Transverse colon (tissue), 4 donors: Measurements from ENCODE around the gene MATN1. TPM values are rescaled to one million over a fixed set of nuclear protein-coding genes. Genes with fewer than 3 reads are reported as not detected.

Experiments
- DNase-seq: peaks from one replicate; pipeline ENCODE4 v3.0.0-alpha.2; 2019
- H3K27ac ChIP-seq, 4 donors: fragments of 200-600 bp; sonication (generic); 2 replicates each; pipeline ENCODE4 v1.5.1; 2016 to 2018; ENCODE audit warnings: inconsistent platforms in 4 of 4
- H3K27me3 ChIP-seq: fragments of 200-600 bp; sonication (generic); 2 replicates; pipeline ENCODE4 v1.5.1; 2017; ENCODE audit warnings: inconsistent platforms
- H3K36me3 ChIP-seq, 4 donors: fragments of 200-600 bp; sonication (generic); 2 replicates each; pipeline ENCODE4 v1.5.1; 2017 to 2019; ENCODE audit warnings: inconsistent platforms in 4 of 4
- H3K4me1 ChIP-seq, 4 donors: fragments of 200-600 bp; sonication (generic); 2 replicates each; pipeline ENCODE4 v1.5.1; 2017 to 2020; ENCODE audit warnings: inconsistent platforms in 4 of 4
- H3K4me3 ChIP-seq, 4 donors: fragments of 200-600 bp; sonication (generic); 1 replicate in 1 of 4; 2 replicates in 3 of 4; pipeline versions ENCODE4 v1.5.1 to v1.6.1; 2017 to 2019; ENCODE audit warnings: inconsistent platforms in 4 of 4
- H3K9me3 ChIP-seq, 2 donors: fragments of 200-600 bp; sonication (generic); 2 replicates each; pipeline ENCODE4 v1.5.1; 2017 to 2019; ENCODE audit warnings: inconsistent platforms in 2 of 2
- CTCF ChIP-seq, 5 experiments: fragments of 200-600 bp in 3 of 5; fragments of 450-650 bp in 2 of 5; sonication (generic) in 3 of 5; IDR thresholded peaks; 1 replicate in 2 of 5; 2 replicates in 3 of 5; pipeline ENCODE4 v1.5.1; 2016 to 2017; ENCODE audit warnings: antibody characterized with exemption in 5 of 5, inconsistent platforms in 3 of 5, mild to moderate bottlenecking in 2 of 5, moderate library complexity in 1 of 5
- EP300 ChIP-seq: sonication (generic); formaldehyde crosslinking; IDR thresholded peaks from one replicate; pipeline ENCODE4 v1.6.1; 2017; ENCODE audit warnings: antibody characterized with exemption, low read depth
- POLR2A ChIP-seq: fragments of 450-650 bp; IDR thresholded peaks from one replicate; pipeline ENCODE4 v1.6.1; 2016; ENCODE audit warnings: antibody characterized with exemption, mild to moderate bottlenecking, moderate library complexity
- POLR2AphosphoS5 ChIP-seq, 3 donors: sonication (generic); formaldehyde crosslinking; IDR thresholded peaks; one replicate each; pipeline ENCODE4 v1.6.1; 2016; ENCODE audit warnings: antibody characterized with exemption in 3 of 3
- WGBS, 2 donors: methylation state at CpG; one replicate each; pipeline ENCODE4 v1.1.5; 2018; ENCODE audit warnings: low coverage in 1 of 2; 5-methylcytosine and 5-hydroxymethylcytosine counted together
- in situ Hi-C, 4 donors: fragments of 200-750 bp; cut with MboI; loops; one replicate each; pipeline versions ENCODE4 v1.15.0 to v1.15.1; 2017; ENCODE audit warnings: low sequenced_read_pairs in 3 of 4, low pct_ligation_motif_present in 1 of 4, low pct_unique_long_range_greater_than_20kb in 1 of 4
- intact Hi-C: fragments of 100-400 bp; cut with DNase I; formaldehyde crosslinking; loops from one replicate; pipeline ENCODE4 v1.15.1; 2023; ENCODE audit warnings: low total_unique reads
- total RNA-seq, 4 donors: library from RNA; depleted of rRNA; stranded (reverse); fragments of >200 nt; gene quantifications; one replicate each; pipeline ENCODE4 v1.1.0, GENCODE V29; 2016

The MATN1 gene
- total RNA-seq, 4 donors from 2014 or later: not detected

- Histone ChIP-seq H3K9me3 (peaks cover 5 to 6% of the 10 kb centered on the region in 2 donors), H3K27me3 (peaks cover 3% of the 10 kb centered on the region), H3K4me1 (peaks cover 0 to 14% (median 5%) of the 10 kb centered on the region in 4 donors), H3K4me3 (no peak overlapping the region), H3K36me3 (no peaks in the 10 kb centered on the region), H3K27ac (peak overlapping the region in 1 of 4 donors; percentile 41)
- DNase-seq: no peak
- TF ChIP-seq POLR2AphosphoS5 (IDR thresholded peaks at IDR 0.05) (peak in 1 of 3 donors; percentile 11), POLR2A (no peak)
- in situ Hi-C loops (no loop called here), intact Hi-C loops (no loop called here)
- 60 to 66% methylated on average over 3 to 9 of the region's 9 CpGs for WGBS, 2 donors
Measured at GRCh38 chr1:30670240-30671060, 52.9 kb downstream of the MATN1 start.

- intact Hi-C loops (no loop called here), in situ Hi-C loops (no loop called here)
- no peaks in the 10 kb centered on the region for H3K27me3 ChIP-seq
- 90 to 93% methylated on average over 3 to 6 of the region's 6 CpGs for WGBS, 2 donors
- DNase-seq: no peak
- H3K27ac ChIP-seq: peak overlapping the region in 1 of 4 donors; percentile 40
- no peaks in the 10 kb centered on the region for H3K36me3 ChIP-seq
- H3K9me3 ChIP-seq: peaks cover 5 to 6% of the 10 kb centered on the region in 2 donors
- H3K4me3 ChIP-seq: no peak overlapping the region
- H3K4me1 ChIP-seq: peaks cover 0 to 8% (median 5%) of the 10 kb centered on the region in 4 donors
- TF ChIP-seq POLR2A (no peak), CTCF (IDR thresholded peaks at IDR 0.05) (no peak), EP300 (no peak), POLR2AphosphoS5 (IDR thresholded peaks at IDR 0.05) (no peak)
Measured at GRCh38 chr1:30668546-30669327, 54.6 kb downstream of the MATN1 start.

- H3K4me1 ChIP-seq: peaks cover 0 to 8% (median 5%) of the 10 kb centered on the region in 4 donors
- H3K36me3 ChIP-seq: no peaks in the 10 kb centered on the region
- DNase-seq: peak; percentile 76
- no peaks in the 10 kb centered on the region for H3K9me3 ChIP-seq
- intact Hi-C loops: no loop called here
- no peaks in the 10 kb centered on the region for H3K27me3 ChIP-seq
- H3K4me3 ChIP-seq: no peak overlapping the region
- TF ChIP-seq POLR2AphosphoS5 (IDR thresholded peaks at IDR 0.05) (no peak), CTCF (IDR thresholded peaks at IDR 0.05) (no peak), EP300 (no peak), POLR2A (no peak)
- in situ Hi-C loops: no loop called here
- peak overlapping the region in 1 of 4 donors; percentile 40 for H3K27ac ChIP-seq
- 35% methylated on average over 7 of the region's 7 CpGs; no CpG with 5 or more reads in 1 of the 2 donors for WGBS, 2 donors
Measured at GRCh38 chr1:30668024-30668423, 55.4 kb downstream of the MATN1 start.

- WGBS, 2 donors: 85 to 86% methylated on average over 3 of the region's 3 CpGs
- TF ChIP-seq CTCF (IDR thresholded peaks at IDR 0.05) (no peak), EP300 (no peak), POLR2AphosphoS5 (IDR thresholded peaks at IDR 0.05) (no peak), POLR2A (no peak)
Measured at GRCh38 chr1:30666756-30667273, 56.6 kb downstream of the MATN1 start.

More at GRCh38 chr1:30666756-30667273, 56.6 kb downstream of the MATN1 start:
- in situ Hi-C loops (no loop called here), intact Hi-C loops (no loop called here)
- H3K36me3 ChIP-seq: no peaks in the 10 kb centered on the region
- H3K4me3 ChIP-seq: no peak overlapping the region
- no peaks in the 10 kb centered on the region for H3K9me3 ChIP-seq
- peaks cover 0 to 8% (median 5%) of the 10 kb centered on the region in 4 donors for H3K4me1 ChIP-seq
- no peak for DNase-seq
- no peak overlapping the region for H3K27ac ChIP-seq
- H3K27me3 ChIP-seq: no peaks in the 10 kb centered on the region
